DOHH2 (cell line): ENCODE measurements around the gene PICALM.

Experiments
- H3F3A ChIP-seq: fragments of 200-600 bp; sonication (generic), shearing (Covaris generic); 2 replicates; pipeline ENCODE4 v1.6.0; 2016; ENCODE audit warnings: antibody characterized with exemption, mild to moderate bottlenecking; ENCODE audit not compliant: control insufficient read depth, insufficient read depth
- H3K27ac ChIP-seq: fragments of 200-600 bp; sonication (generic); 2 replicates; pipeline ENCODE4 v1.5.1; 2014; ENCODE audit warnings: low read depth, mild to moderate bottlenecking, low read length, moderate library complexity
- H3K27me3 ChIP-seq: fragments of 200-600 bp; sonication (generic); 2 replicates; pipeline ENCODE4 v1.6.1; 2014; ENCODE audit warnings: mild to moderate bottlenecking, low read length, mixed read lengths; ENCODE audit not compliant: control insufficient read depth
- H3K36me3 ChIP-seq: fragments of 200-600 bp; sonication (generic); 2 replicates; pipeline ENCODE4 v1.6.1; 2014; ENCODE audit warnings: mild to moderate bottlenecking, low read length, moderate library complexity, mixed read lengths; ENCODE audit not compliant: control insufficient read depth
- H3K4me1 ChIP-seq: fragments of 200-600 bp; sonication (generic); 2 replicates; pipeline ENCODE4 v1.6.1; 2014; ENCODE audit warnings: mild to moderate bottlenecking, low read length, mixed read lengths; ENCODE audit not compliant: control insufficient read depth
- H3K4me2 ChIP-seq: fragments of 200-600 bp; sonication (generic); 2 replicates; pipeline ENCODE4 v1.6.0; 2014; ENCODE audit warnings: mild to moderate bottlenecking, low read length, moderate library complexity
- H3K4me3 ChIP-seq: fragments of 200-600 bp; sonication (generic); 2 replicates; pipeline ENCODE4 v1.5.1; 2014; ENCODE audit warnings: mild to moderate bottlenecking, low read length, mixed read lengths
- H3K79me2 ChIP-seq: fragments of 200-600 bp; sonication (generic); 2 replicates; pipeline ENCODE4 v1.6.1; 2014; ENCODE audit warnings: mild to moderate bottlenecking, low read length, mixed read lengths; ENCODE audit not compliant: control insufficient read depth
- H3K9me2 ChIP-seq: fragments of 200-600 bp; sonication (generic); replicated peaks from 2 replicates; pipeline ENCODE4 v1.6.1; 2014; ENCODE audit warnings: mild to moderate bottlenecking, low read length, mixed read lengths; ENCODE audit not compliant: control insufficient read depth
- H3K9me3 ChIP-seq: fragments of 200-600 bp; sonication (generic); 2 replicates; pipeline ENCODE4 v1.6.1; 2014; ENCODE audit warnings: antibody characterized with exemption, low read length, mixed read lengths; ENCODE audit not compliant: control insufficient read depth, insufficient read depth
- H4K20me1 ChIP-seq: fragments of 200-600 bp; sonication (generic); 2 replicates; pipeline ENCODE4 v1.6.0; 2014; ENCODE audit warnings: low read depth, mild to moderate bottlenecking, antibody characterized with exemption, low read length, moderate library complexity; ENCODE audit not compliant: control insufficient read depth, insufficient read depth
- EZH2phosphoT487 ChIP-seq: fragments of 200-600 bp; sonication (generic); IDR thresholded peaks from 2 replicates; pipeline ENCODE4 v1.6.1; 2017; ENCODE audit warnings: borderline replicate concordance, mild to moderate bottlenecking, antibody characterized with exemption, low read length, moderate library complexity, mixed read lengths
- TF ChIP-seq, protein P1 (sequence below): fragments of 200-600 bp; sonication (generic); IDR thresholded peaks from one replicate; pipeline ENCODE4 v1.5.1; 2014; ENCODE audit warnings: antibody characterized with exemption, mild to moderate bottlenecking, low read depth, low read length; ENCODE audit not compliant: poor library complexity, severe bottlenecking

Gene PICALM

DNA sequence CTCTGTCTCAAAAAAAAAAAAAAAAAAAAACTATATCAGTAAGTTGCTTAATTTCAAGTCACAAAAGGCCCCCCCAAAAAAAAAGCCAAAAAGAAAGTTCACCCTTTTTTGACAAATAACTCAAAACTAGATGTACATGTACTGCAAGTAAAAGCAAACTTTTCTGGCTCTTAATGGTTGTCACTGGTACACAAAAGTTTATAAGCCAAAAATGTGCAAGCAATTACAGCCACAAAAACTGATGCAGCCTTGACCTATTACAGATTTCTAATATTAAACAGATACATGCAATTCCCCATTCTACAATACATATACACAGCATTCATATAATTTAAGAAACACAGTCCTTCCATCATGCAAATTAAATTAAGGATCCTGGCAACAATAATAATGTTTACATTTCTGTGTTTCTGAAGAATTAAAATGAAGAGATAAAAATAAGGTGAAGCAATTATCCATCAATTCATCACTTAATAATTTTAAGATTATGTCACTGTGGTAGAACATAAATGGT, 18.6 kb downstream of the PICALM start:
- no peak overlapping the region for H3K27ac ChIP-seq
- no peaks in the 10 kb centered on the region for H3K9me2 ChIP-seq
- no peak for TF ChIP-seq EZH2phosphoT487
- TF ChIP-seq, protein P1, sequence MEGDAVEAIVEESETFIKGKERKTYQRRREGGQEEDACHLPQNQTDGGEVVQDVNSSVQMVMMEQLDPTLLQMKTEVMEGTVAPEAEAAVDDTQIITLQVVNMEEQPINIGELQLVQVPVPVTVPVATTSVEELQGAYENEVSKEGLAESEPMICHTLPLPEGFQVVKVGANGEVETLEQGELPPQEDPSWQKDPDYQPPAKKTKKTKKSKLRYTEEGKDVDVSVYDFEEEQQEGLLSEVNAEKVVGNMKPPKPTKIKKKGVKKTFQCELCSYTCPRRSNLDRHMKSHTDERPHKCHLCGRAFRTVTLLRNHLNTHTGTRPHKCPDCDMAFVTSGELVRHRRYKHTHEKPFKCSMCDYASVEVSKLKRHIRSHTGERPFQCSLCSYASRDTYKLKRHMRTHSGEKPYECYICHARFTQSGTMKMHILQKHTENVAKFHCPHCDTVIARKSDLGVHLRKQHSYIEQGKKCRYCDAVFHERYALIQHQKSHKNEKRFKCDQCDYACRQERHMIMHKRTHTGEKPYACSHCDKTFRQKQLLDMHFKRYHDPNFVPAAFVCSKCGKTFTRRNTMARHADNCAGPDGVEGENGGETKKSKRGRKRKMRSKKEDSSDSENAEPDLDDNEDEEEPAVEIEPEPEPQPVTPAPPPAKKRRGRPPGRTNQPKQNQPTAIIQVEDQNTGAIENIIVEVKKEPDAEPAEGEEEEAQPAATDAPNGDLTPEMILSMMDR = no peak
- H3K79me2 ChIP-seq = peaks cover 100% of the 10 kb centered on the region
- peaks cover 26% of the 10 kb centered on the region for H3K4me1 ChIP-seq
- H3K4me2 ChIP-seq = no peak overlapping the region
- no peaks in the 10 kb centered on the region for H3K9me3 ChIP-seq
- peaks cover 39% of the 10 kb centered on the region for H4K20me1 ChIP-seq
- H3K27me3 ChIP-seq = no peaks in the 10 kb centered on the region
- H3K36me3 ChIP-seq = no peaks in the 10 kb centered on the region
- no peak overlapping the region for H3K4me3 ChIP-seq
- H3F3A ChIP-seq = peaks cover 3% of the 10 kb centered on the region; the same call in 1 of the 2 replicates

DNA sequence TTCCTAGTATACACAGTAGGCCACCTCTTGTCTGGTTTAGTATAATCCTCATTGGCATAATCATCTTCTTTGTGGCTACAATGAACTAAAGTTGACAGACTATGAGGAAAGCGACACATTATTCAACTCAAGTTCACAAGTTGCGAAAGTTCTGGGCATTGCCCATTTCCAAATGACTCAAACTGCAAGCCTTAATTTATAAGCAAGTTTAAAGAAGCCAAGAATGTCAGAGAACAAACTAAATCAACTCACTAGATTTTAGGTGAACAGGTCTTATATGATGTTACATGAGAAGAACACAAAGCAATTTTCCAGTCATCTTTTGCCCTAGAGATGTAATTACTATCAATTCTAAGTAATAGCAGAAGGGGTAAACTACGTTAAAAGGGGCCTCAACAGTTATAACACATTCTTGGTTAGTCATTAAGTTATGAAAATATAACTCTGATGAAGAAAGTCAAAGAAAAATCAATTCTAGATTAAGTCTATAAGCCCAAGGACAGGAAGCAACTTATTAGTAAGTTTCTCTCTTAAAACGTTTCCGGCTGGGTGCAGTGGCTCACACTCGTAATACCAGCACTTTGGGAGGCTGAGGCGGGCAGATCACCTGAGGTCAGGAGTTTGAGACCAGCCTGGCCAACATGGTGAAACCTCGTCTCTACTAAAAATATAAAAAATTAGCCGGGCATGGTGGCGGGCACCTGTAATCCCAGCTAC, 21.5 kb downstream of the PICALM start:
- H3F3A ChIP-seq = peaks cover 11% of the 10 kb centered on the region
- no peak overlapping the region for H3K27ac ChIP-seq
- no peaks in the 10 kb centered on the region for H3K27me3 ChIP-seq
- H4K20me1 ChIP-seq = peaks cover 31% of the 10 kb centered on the region; the same call in 1 of the 2 replicates
- no peak overlapping the region for H3K4me3 ChIP-seq
- no peaks in the 10 kb centered on the region for H3K9me3 ChIP-seq
- no peaks in the 10 kb centered on the region for H3K36me3 ChIP-seq
- H3K9me2 ChIP-seq = no peaks in the 10 kb centered on the region
- TF ChIP-seq, protein P1 = no peak
- TF ChIP-seq EZH2phosphoT487 = no peak
- H3K4me2 ChIP-seq = no peak overlapping the region
- peaks cover 40% of the 10 kb centered on the region for H3K4me1 ChIP-seq
- H3K79me2 ChIP-seq = peaks cover 100% of the 10 kb centered on the region

DNA sequence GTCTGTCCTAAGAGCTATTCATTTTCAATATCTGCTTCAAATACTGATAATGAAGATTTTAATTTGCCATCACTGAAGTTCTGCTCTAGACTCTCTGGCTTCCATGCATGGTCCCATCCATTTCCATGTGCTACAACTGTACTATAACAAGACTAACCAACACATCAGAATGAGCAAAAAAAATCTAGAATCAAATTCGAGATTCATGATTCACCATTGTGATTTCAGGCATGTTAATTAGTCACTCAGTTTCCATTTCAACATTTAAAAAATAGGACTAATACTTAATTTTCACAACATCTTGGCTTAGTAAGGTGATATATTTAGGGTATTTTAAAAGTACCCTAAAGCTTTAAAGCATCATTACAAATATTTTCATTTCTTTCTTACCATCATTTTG, 22.8 kb downstream of the PICALM start:
- Histone ChIP-seq H3F3A (peaks cover 11% of the 10 kb centered on the region), H3K79me2 (peaks cover 100% of the 10 kb centered on the region), H3K4me3 (no peak overlapping the region), H3K9me2 (no peaks in the 10 kb centered on the region), H3K27me3 (no peaks in the 10 kb centered on the region), H3K27ac (no peak overlapping the region), H3K4me2 (no peak overlapping the region), H3K9me3 (no peaks in the 10 kb centered on the region), H3K36me3 (no peaks in the 10 kb centered on the region; the same call in 1 of the 2 replicates), H3K4me1 (peaks cover 52% of the 10 kb centered on the region), H4K20me1 (peaks cover 27% of the 10 kb centered on the region; the same call in 1 of the 2 replicates)
- TF ChIP-seq EZH2phosphoT487 = no peak
- TF ChIP-seq, protein P1 = no peak
